ENCODE results near the gene PAFAH1B2.

- no peak for TF ChIP-seq CTCF (IDR thresholded peaks at IDR 0.05; ENCODE audit: low read depth, low read length, poor library complexity, severe bottlenecking)
- TF ChIP-seq EZH2phosphoT487 (IDR thresholded peaks at IDR 0.05; ENCODE audit: borderline replicate concordance, low read length): no peak
Observed at GRCh38 chr11:117143390-117143789, 697 bp upstream of the PAFAH1B2 start.
